ENCODE results near the gene PTPRK.

PTPRK gene

GRCh38 chr6:128280066-128280465, 240.3 kb downstream of the PTPRK start:
- no peak for TF ChIP-seq CTCF (IDR thresholded peaks at IDR 0.05; ENCODE audit: insufficient read depth, low read length, poor library complexity, severe bottlenecking)
- Histone ChIP-seq H3K4me3 (replicated peaks; ENCODE audit: low read depth, low read length) (no peak overlapping the region), H3K36me3 (ENCODE audit: control insufficient read depth, insufficient read depth, low read length) (no peaks in the 10 kb centered on the region), H3K27me3 (replicated peaks; ENCODE audit: control insufficient read depth, insufficient read depth, low read length) (no peaks in the 10 kb centered on the region)
- no peak for DNase-seq (ENCODE audit: extremely low read depth, insufficient read length)

- Histone ChIP-seq H3K4me3 (replicated peaks; ENCODE audit: low read depth, low read length) (no peak overlapping the region), H3K36me3 (ENCODE audit: control insufficient read depth, insufficient read depth, low read length) (no peaks in the 10 kb centered on the region), H3K27me3 (replicated peaks; ENCODE audit: control insufficient read depth, insufficient read depth, low read length) (no peaks in the 10 kb centered on the region)
- no peak for DNase-seq (ENCODE audit: extremely low read depth, insufficient read length)
- no peak for TF ChIP-seq CTCF (IDR thresholded peaks at IDR 0.05; ENCODE audit: insufficient read depth, low read length, poor library complexity, severe bottlenecking)
These were observed 241.6 kb downstream of the PTPRK start for GRCh38 chr6:128278836-128279235.

GRCh38 chr6:128277379-128277778, 243.0 kb downstream of the PTPRK start:
- Histone ChIP-seq H3K4me3 (replicated peaks; ENCODE audit: low read depth, low read length) (no peak overlapping the region), H3K27me3 (replicated peaks; ENCODE audit: control insufficient read depth, insufficient read depth, low read length) (no peaks in the 10 kb centered on the region), H3K36me3 (ENCODE audit: control insufficient read depth, insufficient read depth, low read length) (no peaks in the 10 kb centered on the region)
- no peak for DNase-seq (ENCODE audit: extremely low read depth, insufficient read length)
- no peak for TF ChIP-seq CTCF (IDR thresholded peaks at IDR 0.05; ENCODE audit: insufficient read depth, low read length, poor library complexity, severe bottlenecking)

- H3K27me3 ChIP-seq (replicated peaks; ENCODE audit: control insufficient read depth, insufficient read depth, low read length): no peaks in the 10 kb centered on the region
- H3K36me3 ChIP-seq (ENCODE audit: control insufficient read depth, insufficient read depth, low read length): no peaks in the 10 kb centered on the region
- H3K4me3 ChIP-seq (replicated peaks; ENCODE audit: low read depth, low read length): no peak overlapping the region
- TF ChIP-seq CTCF (IDR thresholded peaks at IDR 0.05; ENCODE audit: insufficient read depth, low read length, poor library complexity, severe bottlenecking): no peak
- no peak for DNase-seq (ENCODE audit: extremely low read depth, insufficient read length)
These were observed 244.1 kb downstream of the PTPRK start for GRCh38 chr6:128276311-128276710.

DNA sequence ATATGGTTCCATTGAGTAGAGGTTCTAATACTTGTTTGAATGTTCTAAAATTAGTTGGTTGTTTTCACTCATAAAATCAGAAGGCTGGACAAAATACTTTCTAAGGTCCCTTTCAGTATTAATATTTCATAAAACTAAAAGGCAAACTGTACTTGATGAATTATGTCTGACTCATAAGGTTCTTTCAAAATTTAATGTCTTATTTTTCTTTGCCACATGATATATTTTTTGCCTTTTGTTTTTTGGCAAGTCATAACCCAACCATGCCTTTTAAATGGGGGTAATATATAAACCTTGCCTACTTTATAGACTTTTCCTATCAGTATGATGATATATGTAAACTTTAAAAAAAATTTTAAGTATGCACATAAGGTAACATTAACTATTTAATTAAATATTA, 244.7 kb downstream of the PTPRK start:
- DNase-seq (ENCODE audit: extremely low read depth, insufficient read length): no peak
- TF ChIP-seq CTCF (IDR thresholded peaks at IDR 0.05; ENCODE audit: insufficient read depth, low read length, poor library complexity, severe bottlenecking): no peak
- Histone ChIP-seq H3K27me3 (replicated peaks; ENCODE audit: control insufficient read depth, insufficient read depth, low read length) (no peaks in the 10 kb centered on the region), H3K36me3 (ENCODE audit: control insufficient read depth, insufficient read depth, low read length) (no peaks in the 10 kb centered on the region), H3K4me3 (replicated peaks; ENCODE audit: low read depth, low read length) (no peak overlapping the region)

GRCh38 chr6:128275030-128275429, 245.4 kb downstream of the PTPRK start:
- no peaks in the 10 kb centered on the region for H3K27me3 ChIP-seq (replicated peaks; ENCODE audit: control insufficient read depth, insufficient read depth, low read length)
- no peak for DNase-seq (ENCODE audit: extremely low read depth, insufficient read length)
- H3K4me3 ChIP-seq (replicated peaks; ENCODE audit: low read depth, low read length): no peak overlapping the region
- no peak for TF ChIP-seq CTCF (IDR thresholded peaks at IDR 0.05; ENCODE audit: insufficient read depth, low read length, poor library complexity, severe bottlenecking)
- no peaks in the 10 kb centered on the region for H3K36me3 ChIP-seq (ENCODE audit: control insufficient read depth, insufficient read depth, low read length)
